Measurements from ENCODE around the gene OR2D2. TPM values are rescaled to one million over a fixed set of nuclear protein-coding genes. Genes with fewer than 3 reads are reported as not detected.

OR2D2 gene
- under 1 TPM in 1 of 2 donors, not detected in 1; 0.29 TPM for total RNA-seq

- no peaks in the 10 kb centered on the region for H3K4me1 Mint-ChIP-seq (ENCODE audit: low read depth)
- no peaks in the 10 kb centered on the region for H3K36me3 Mint-ChIP-seq (ENCODE audit: insufficient read depth in 2 of 2)
- no peak within 1 kb of the TSS for H3K4me3 Mint-ChIP-seq
- no peak within 1 kb of the TSS for H3K27ac Mint-ChIP-seq
- DNase-seq (no peak), ATAC-seq (replicated peaks in 1 of 2) (no peak)
- no peaks in the 10 kb centered on the region for H3K27me3 Mint-ChIP-seq (ENCODE audit: low read depth)
- no peaks in the 10 kb centered on the region for H3K9me3 Mint-ChIP-seq
Observed at GRCh38 chr11:6892400-6892799, at the start of gene OR2D2. Gene OR2D2 (minus strand): TSS chr11:6892500. CDS start chr11:6892500, 0 bp downstream.

- DNase-seq = no peak
- H3K36me3 Mint-ChIP-seq (ENCODE audit: insufficient read depth in 2 of 2) = no peaks in the 10 kb centered on the region
Observed at GRCh38 chr11:6941970-6942369, 49.7 kb upstream of the OR2D2 start.

GRCh38 chr11:6932145-6932544, 39.8 kb upstream of the OR2D2 start:
- DNase-seq = peak in 1 of 2 donors; percentile 17

More at GRCh38 chr11:6941970-6942369, 49.7 kb upstream of the OR2D2 start:
- H3K4me3 Mint-ChIP-seq = no peak overlapping the region
- no peak overlapping the region for H3K27ac Mint-ChIP-seq
- H3K4me1 Mint-ChIP-seq (ENCODE audit: low read depth) = no peaks in the 10 kb centered on the region
- no peak for ATAC-seq (replicated peaks in 1 of 2)
- H3K27me3 Mint-ChIP-seq (ENCODE audit: low read depth) = no peaks in the 10 kb centered on the region
- no peaks in the 10 kb centered on the region for H3K9me3 Mint-ChIP-seq

GRCh38 chr11:6931146-6931713, 38.9 kb upstream of the OR2D2 start:
- no peak for ATAC-seq (replicated peaks in 1 of 2)
- Mint-ChIP-seq H3K27me3 (ENCODE audit: low read depth) (peaks cover 32% of the 10 kb centered on the region), H3K4me3 (no peak overlapping the region), H3K9me3 (no peaks in the 10 kb centered on the region), H3K36me3 (ENCODE audit: insufficient read depth in 2 of 2) (peaks cover 0 to 2% of the 10 kb centered on the region in 2 donors), H3K4me1 (ENCODE audit: low read depth) (peaks cover 28% of the 10 kb centered on the region), H3K27ac (no peak overlapping the region)
- DNase-seq = no peak

More at GRCh38 chr11:6932145-6932544, 39.8 kb upstream of the OR2D2 start:
- Mint-ChIP-seq H3K27me3 (ENCODE audit: low read depth) (peaks cover 32% of the 10 kb centered on the region), H3K36me3 (ENCODE audit: insufficient read depth in 2 of 2) (peaks cover 0 to 2% of the 10 kb centered on the region in 2 donors), H3K4me1 (ENCODE audit: low read depth) (peaks cover 21% of the 10 kb centered on the region), H3K27ac (no peak overlapping the region), H3K9me3 (no peaks in the 10 kb centered on the region), H3K4me3 (peak overlapping the region in 1 of 2 donors; percentile 36)
- ATAC-seq (replicated peaks in 1 of 2) = peak in 1 of 2 donors; percentile 58

- Mint-ChIP-seq H3K27ac (no peak overlapping the region), H3K36me3 (ENCODE audit: insufficient read depth in 2 of 2) (peaks cover 0 to 2% of the 10 kb centered on the region in 2 donors), H3K4me3 (no peak overlapping the region), H3K27me3 (ENCODE audit: low read depth) (peaks cover 48% of the 10 kb centered on the region), H3K9me3 (no peaks in the 10 kb centered on the region), H3K4me1 (ENCODE audit: low read depth) (peaks cover 35% of the 10 kb centered on the region)
- no peak for ATAC-seq (replicated peaks in 1 of 2)
- no peak for DNase-seq
Observed at GRCh38 chr11:6928916-6929315, 36.6 kb upstream of the OR2D2 start.

- DNase-seq (no peak), ATAC-seq (replicated peaks in 1 of 2) (no peak)
- Mint-ChIP-seq H3K4me1 (ENCODE audit: low read depth) (peaks cover 26% of the 10 kb centered on the region), H3K4me3 (peak overlapping the region; percentile 76 to 86), H3K27me3 (ENCODE audit: low read depth) (peaks cover 43% of the 10 kb centered on the region), H3K9me3 (no peaks in the 10 kb centered on the region), H3K36me3 (ENCODE audit: insufficient read depth in 2 of 2) (no peaks in the 10 kb centered on the region), H3K27ac (no peak overlapping the region)
Observed at GRCh38 chr11:6927030-6927617, 34.8 kb upstream of the OR2D2 start.

- ATAC-seq (replicated peaks in 1 of 2) = peak; percentile 71 to 85
- H3K27ac Mint-ChIP-seq = no peak within 1 kb of the TSS
Observed at GRCh38 chr11:6926208-6927029, 34.1 kb upstream of the OR2D2 start, which contains the start of gene ZNF215. Gene ZNF215 (plus strand): TSS chr11:6926426. CDS start chr11:6932273, 5,847 bp downstream.

GRCh38 chr11:6925636-6926207, 33.4 kb upstream of the OR2D2 start:
- DNase-seq (no peak), ATAC-seq (replicated peaks in 1 of 2) (no peak)
- Mint-ChIP-seq H3K9me3 (no peaks in the 10 kb centered on the region), H3K27me3 (ENCODE audit: low read depth) (peaks cover 49% of the 10 kb centered on the region), H3K36me3 (ENCODE audit: insufficient read depth in 2 of 2) (no peaks in the 10 kb centered on the region), H3K27ac (no peak overlapping the region), H3K4me1 (ENCODE audit: low read depth) (peaks cover 22% of the 10 kb centered on the region), H3K4me3 (peak overlapping the region; percentile 76 to 86)

More at GRCh38 chr11:6926208-6927029, 34.1 kb upstream of the OR2D2 start, which contains the start of gene ZNF215:
- no peaks in the 10 kb centered on the region for H3K36me3 Mint-ChIP-seq (ENCODE audit: insufficient read depth in 2 of 2)
- peak; percentile 33 to 67 for DNase-seq
- H3K9me3 Mint-ChIP-seq = no peaks in the 10 kb centered on the region
- H3K27me3 Mint-ChIP-seq (ENCODE audit: low read depth) = peaks cover 43% of the 10 kb centered on the region
- peaks cover 22% of the 10 kb centered on the region for H3K4me1 Mint-ChIP-seq (ENCODE audit: low read depth)
- peak within 1 kb of the TSS; percentile 76 to 86 for H3K4me3 Mint-ChIP-seq

- DNase-seq = no peak
- Mint-ChIP-seq H3K27ac (no peak overlapping the region), H3K4me3 (peak overlapping the region in 1 of 2 donors; percentile 13), H3K9me3 (no peaks in the 10 kb centered on the region), H3K27me3 (ENCODE audit: low read depth) (peaks cover 49% of the 10 kb centered on the region), H3K36me3 (ENCODE audit: insufficient read depth in 2 of 2) (no peaks in the 10 kb centered on the region), H3K4me1 (ENCODE audit: low read depth) (peaks cover 22% of the 10 kb centered on the region)
- ATAC-seq (replicated peaks in 1 of 2) = no peak
Observed at GRCh38 chr11:6925007-6925577, 32.8 kb upstream of the OR2D2 start.

- H3K9me3 Mint-ChIP-seq = peaks cover 0 to 2% of the 10 kb centered on the region in 2 donors
- peaks cover 29% of the 10 kb centered on the region for H3K27me3 Mint-ChIP-seq (ENCODE audit: low read depth)
- DNase-seq = no peak
- H3K27ac Mint-ChIP-seq = no peak within 1 kb of the TSS
- H3K4me1 Mint-ChIP-seq (ENCODE audit: low read depth) = peaks cover 2% of the 10 kb centered on the region
- no peak within 1 kb of the TSS for H3K4me3 Mint-ChIP-seq
- peaks cover 0 to 1% of the 10 kb centered on the region in 2 donors for H3K36me3 Mint-ChIP-seq (ENCODE audit: insufficient read depth in 2 of 2)
- ATAC-seq (replicated peaks in 1 of 2) = no peak
Observed at GRCh38 chr11:6920702-6921101, 28.4 kb upstream of the OR2D2 start, which contains the start of gene OR2D3. Gene OR2D3 (plus strand): TSS chr11:6921002. CDS start chr11:6921002, 0 bp downstream.

GRCh38 chr11:6919698-6920097, 27.4 kb upstream of the OR2D2 start:
- Mint-ChIP-seq H3K27me3 (ENCODE audit: low read depth) (peaks cover 23% of the 10 kb centered on the region), H3K4me3 (no peak overlapping the region), H3K27ac (no peak overlapping the region), H3K4me1 (ENCODE audit: low read depth) (no peaks in the 10 kb centered on the region), H3K9me3 (peaks cover 0 to 2% of the 10 kb centered on the region in 2 donors), H3K36me3 (ENCODE audit: insufficient read depth in 2 of 2) (peaks cover 0 to 1% of the 10 kb centered on the region in 2 donors)
- DNase-seq (no peak), ATAC-seq (replicated peaks in 1 of 2) (no peak)

- no peak for DNase-seq
- Mint-ChIP-seq H3K4me3 (no peak overlapping the region), H3K27ac (no peak overlapping the region), H3K27me3 (ENCODE audit: low read depth) (no peaks in the 10 kb centered on the region), H3K4me1 (ENCODE audit: low read depth) (no peaks in the 10 kb centered on the region), H3K36me3 (ENCODE audit: insufficient read depth in 2 of 2) (no peaks in the 10 kb centered on the region), H3K9me3 (peaks cover 0 to 1% of the 10 kb centered on the region in 2 donors)
- ATAC-seq (replicated peaks in 1 of 2) = no peak
Observed at GRCh38 chr11:6911948-6912347, 19.6 kb upstream of the OR2D2 start.
